Stimulated activated CD4-positive, alpha-beta T cell treated with anti-CD3 and anti-CD28 coated beads, Interleukin-4, amount 100 ng/mL, for 24 hours (primary cell): ENCODE measurements around the gene ETDC.
"Not testable (repeated sequence)": the region's sequence is repeated elsewhere in the genome, so short reads cannot be mapped to it uniquely, and the experiment has no call there.

ENCODE experiments used
- DNase-seq: peaks from one replicate; pipeline ENCODE4 v3.0.0-alpha.2; 2020

Gene ETDC

GRCh38 chrX:135309430-135309923 lies at the start of gene ETDC:
ETDC (plus strand) TSS chrX:135309480; CDS start chrX:135309480, 0 bp downstream.
- no peak for DNase-seq

- not testable (repeated sequence) for DNase-seq
Observed at GRCh38 chrX:135260976-135261375, 48.3 kb upstream of the ETDC start.

DNA sequence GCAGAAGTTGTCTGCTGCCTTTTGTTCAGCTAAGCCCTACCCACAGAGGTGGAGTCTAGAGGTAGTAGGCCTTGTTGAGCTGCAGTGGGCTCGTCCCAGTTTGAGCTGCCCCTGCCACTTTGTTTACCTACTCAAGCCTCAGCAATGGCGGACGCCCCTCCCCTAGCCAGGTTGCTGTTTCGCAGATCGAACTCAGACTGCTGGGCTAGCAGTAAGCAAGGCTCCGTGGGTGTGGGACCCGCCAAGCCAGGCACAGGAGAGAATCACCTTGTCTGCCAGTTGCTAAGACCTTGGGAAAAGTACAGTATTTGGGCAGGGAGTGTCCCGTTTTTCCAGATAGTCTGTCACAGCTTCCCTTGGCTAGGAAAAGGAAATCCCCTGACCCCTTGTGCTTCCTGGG lies 45.9 kb upstream of the ETDC start:
- not testable (repeated sequence) for DNase-seq

- DNase-seq, result no peak
Observed at GRCh38 chrX:135264206-135264605, 45.1 kb upstream of the ETDC start.

DNA sequence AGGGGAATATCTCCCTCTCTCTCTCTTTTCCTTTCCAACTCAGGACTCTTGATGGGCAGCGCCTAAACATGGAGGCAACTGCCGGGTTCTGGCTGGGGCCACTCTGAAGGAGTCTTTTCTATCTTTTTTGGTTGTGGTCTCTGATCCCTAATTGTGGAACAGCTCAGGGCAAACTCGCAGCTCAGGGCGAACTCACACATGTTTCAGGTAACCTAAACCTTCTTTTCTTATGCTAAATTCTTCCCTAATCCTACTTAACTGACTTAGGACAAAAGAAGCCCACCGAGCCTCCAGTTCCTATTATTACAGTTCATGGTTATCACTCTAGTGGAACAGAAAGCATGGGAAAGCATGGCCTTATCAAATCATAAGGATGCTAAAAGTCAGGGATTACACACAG lies 36.1 kb upstream of the ETDC start:
- no peak for DNase-seq

DNA sequence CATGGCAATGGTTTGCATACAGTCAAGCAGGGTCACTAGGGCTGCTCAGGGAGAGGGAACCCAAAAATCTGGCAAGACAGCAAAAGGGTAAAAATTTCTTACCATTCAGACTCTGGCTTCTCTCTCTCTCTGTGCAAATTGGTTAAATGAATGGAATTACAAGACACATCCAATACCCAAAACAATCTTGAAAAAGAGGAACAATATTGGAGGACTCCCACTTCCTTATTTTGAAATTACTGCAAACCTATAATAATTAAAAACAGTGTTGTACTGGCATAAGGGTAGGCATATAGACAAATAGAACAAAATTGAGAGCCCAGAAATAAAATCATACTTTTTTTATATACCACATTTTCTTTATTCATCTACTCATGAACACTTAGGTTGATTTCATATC lies 33.3 kb upstream of the ETDC start:
- no peak for DNase-seq

GRCh38 chrX:135287266-135287823 lies 21.9 kb upstream of the ETDC start:
- DNase-seq, result no peak

DNA sequence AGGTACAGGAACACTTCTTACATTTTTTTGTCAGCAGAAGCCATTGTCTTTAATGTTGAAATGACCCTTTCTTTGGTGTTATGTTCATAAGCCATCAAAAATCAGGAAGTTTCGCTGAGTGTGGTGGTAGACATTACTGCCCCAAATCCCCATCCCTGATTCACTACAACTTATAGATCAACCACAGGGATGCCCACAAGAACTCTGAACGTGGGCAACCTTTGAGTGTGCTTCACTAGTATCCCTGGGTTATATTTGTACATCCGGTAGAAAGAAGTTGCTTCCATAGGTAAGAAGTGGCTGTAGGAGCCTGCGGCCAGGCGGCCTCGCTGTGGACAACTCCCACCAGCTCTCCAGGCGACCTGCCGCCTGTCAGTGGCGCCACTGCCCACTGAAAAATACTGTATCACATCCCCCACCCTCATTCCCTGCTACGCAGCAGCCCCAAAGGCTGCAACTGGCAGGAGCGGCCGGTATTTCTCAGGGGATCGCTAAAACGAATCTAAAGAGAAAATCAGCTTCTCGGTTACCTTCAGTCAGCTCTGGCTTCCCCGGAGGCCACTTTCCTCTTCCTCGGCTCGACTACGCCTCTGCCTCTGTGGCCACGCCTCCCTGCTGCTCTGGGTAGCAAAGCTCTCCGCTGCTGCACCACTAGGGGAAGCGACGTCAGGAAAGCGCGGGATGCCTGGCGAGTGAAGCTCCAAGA lies 13.9 kb upstream of the ETDC start:
- DNase-seq, result peak; percentile 60

DNA sequence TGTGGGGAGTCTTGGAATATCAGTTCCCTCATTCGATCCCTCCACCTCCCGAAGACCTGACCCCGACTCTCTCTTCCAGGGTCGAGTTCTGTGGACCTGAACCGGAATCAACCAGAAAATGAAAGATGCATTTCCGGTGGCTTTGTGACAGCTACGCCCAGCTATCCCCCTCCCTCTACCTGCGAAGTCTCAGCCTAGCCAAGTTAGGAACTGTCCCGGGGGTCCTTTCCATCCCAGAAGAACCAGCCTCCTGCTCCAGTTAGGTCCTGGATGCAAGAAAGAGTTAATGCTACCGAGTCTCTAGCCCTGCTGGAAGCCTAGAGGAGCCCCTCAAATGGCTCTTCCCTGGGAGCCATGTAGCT lies 13.4 kb upstream of the ETDC start:
- DNase-seq, result no peak

- DNase-seq, result no peak
Observed at GRCh38 chrX:135302269-135302873, 6.9 kb upstream of the ETDC start.

- no peak for DNase-seq
Observed at GRCh38 chrX:135304741-135305140, 4.5 kb upstream of the ETDC start.

- no peak for DNase-seq
Observed at GRCh38 chrX:135307171-135307570, 2.1 kb upstream of the ETDC start.

DNA sequence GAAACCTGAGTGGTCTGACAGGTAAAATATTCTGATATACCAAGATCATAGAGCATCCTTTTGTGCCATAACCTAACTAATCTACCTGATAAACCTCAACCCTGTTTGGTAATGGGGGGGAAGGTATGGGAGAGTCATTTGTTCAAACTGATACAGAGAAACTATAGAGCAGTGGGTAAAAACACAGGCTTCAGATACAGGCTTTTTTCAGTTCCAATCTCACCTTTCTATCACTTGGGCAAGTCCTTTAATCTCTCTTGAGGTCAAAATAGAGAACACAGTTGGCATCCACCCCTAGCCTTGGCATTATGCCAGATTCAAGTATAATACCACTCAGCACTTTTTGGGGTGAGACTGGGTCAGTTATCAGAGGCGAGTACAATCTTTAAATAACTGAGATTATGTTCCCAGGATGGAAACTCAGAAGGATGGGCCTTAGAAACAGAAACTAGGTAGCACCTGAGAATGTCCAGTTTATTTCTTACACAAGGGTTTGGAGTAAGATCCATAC lies 880 bp upstream of the ETDC start:
- DNase-seq, result no peak

- no peak for DNase-seq
Observed at GRCh38 chrX:135315864-135316263, 6.6 kb downstream of the ETDC start.

GRCh38 chrX:135324463-135324862 lies 15.2 kb downstream of the ETDC start:
- DNase-seq, result no peak

DNA sequence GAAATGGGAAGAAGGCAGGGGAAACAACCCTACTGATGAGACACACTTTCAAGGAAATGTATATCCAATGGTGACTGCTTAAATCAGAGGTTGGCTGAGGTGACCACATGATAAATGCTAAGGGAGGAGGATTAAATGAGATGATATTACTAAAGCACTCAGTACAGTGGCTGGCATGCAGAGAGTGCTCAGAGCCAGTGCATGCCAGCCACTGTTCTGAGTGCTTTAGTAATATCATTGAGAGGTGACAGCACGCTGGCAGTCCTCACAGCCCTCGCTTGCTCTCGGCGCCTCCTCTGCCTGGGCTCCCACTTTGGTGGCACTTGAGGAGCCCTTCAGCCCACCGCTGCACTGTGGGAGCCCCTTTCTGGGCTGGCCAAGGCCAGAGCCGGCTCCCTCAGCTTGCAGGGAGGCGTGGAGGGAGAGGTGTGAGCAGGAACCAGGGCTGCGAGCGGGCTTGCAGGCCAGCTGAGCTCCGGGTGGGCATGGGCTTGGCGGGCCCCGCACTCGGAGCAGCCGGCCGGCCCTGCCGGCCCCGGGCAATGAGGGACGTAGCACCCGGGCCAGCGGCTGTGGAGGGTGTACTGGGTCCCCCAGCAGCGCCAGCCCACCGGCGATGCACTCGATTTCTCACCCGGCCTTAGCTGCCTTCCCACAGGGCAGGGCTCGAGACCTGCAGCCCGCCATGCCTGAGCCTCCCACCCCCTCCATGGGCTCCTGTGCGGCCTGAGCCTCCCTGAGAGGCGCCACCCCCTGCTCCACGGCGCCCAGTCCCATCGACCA lies 15.9 kb downstream of the ETDC start:
- DNase-seq, result not testable (repeated sequence)

DNA sequence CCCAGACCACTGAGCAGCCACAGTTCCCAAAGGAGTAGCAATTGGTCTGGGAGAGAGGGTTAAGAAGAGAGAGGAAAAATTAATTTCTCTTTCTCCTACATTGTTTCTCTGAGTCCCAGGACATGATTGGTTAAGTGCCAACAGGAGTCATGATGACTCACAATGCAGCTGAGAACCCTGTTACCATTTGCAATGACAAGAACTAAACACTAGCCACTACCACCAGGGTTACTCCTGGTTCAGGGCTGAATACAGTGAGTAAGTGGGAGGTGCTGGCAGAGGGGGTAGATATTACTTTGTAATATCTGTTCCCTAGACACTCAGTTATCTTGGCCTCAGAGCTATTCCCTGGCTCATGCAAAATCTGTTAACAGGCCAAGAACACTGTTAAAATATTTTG lies 18.0 kb downstream of the ETDC start:
- DNase-seq, result no peak

GRCh38 chrX:135328421-135329005 lies 19.2 kb downstream of the ETDC start:
- no peak for DNase-seq

GRCh38 chrX:135330706-135331105 lies 21.4 kb downstream of the ETDC start:
- DNase-seq, result no peak

DNA sequence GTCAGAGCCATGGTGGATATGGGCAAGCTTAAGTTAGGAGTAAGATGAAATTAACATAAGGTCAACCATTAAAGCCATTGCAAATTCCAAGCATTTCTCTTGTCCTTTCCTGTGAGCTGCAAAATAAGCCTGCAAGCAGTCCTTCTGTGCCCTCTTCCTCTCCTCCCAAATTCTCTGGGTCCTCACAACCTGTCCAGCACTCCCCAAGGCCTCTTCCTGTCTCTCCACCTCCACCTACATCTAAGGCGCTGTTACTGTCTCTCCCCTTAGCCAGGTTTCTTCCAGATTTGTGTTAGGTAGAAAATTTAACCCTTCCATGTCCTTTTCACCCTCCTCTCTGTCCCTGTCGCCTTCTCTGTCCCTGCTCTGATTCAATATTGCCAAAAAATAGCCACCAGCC lies 22.2 kb downstream of the ETDC start:
- no peak for DNase-seq

GRCh38 chrX:135340831-135341230 lies 31.6 kb downstream of the ETDC start:
- no peak for DNase-seq

GRCh38 chrX:135345107-135345589 lies 35.9 kb downstream of the ETDC start:
- no peak for DNase-seq

DNA sequence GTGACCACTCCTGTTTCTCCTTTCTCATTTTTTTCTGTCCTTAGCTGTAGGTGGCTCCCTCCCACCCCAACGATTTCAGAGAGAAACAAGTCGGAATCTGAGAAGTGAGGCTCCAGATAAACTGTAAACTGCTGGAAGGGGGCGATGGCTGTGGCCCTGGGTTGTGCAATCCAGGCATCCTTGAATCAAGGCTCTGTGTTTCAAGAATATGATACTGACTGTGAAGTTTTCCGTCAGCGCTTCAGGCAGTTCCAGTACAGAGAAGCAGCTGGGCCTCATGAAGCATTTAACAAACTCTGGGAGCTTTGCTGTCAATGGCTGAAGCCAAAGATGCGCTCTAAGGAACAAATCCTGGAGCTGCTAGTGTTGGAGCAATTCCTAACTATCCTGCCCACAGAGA lies 37.7 kb downstream of the ETDC start:
- no peak for DNase-seq
